Sigmoid colon (tissue), 4 donors: ENCODE results near the gene BMPR1A.

Source experiments
- CTCF ChIP-seq, 4 experiments: fragments of 450-650 bp in 3 of 4; fragments of 200-600 bp in 1 of 4; IDR thresholded peaks; one replicate each; pipeline ENCODE4 v1.5.1; 2016 to 2019; ENCODE audit warnings: antibody characterized with exemption in 4 of 4, mild to moderate bottlenecking in 3 of 4, moderate library complexity in 2 of 4
- POLR2A ChIP-seq, 2 donors: fragments of 450-650 bp; IDR thresholded peaks; one replicate each; pipeline ENCODE4 v1.6.1; 2016; ENCODE audit warnings: antibody characterized with exemption in 2 of 2, mild to moderate bottlenecking in 2 of 2, moderate library complexity in 2 of 2
- POLR2AphosphoS5 ChIP-seq, 4 donors: sonication (generic); formaldehyde crosslinking; IDR thresholded peaks; one replicate each; pipeline ENCODE4 v1.6.1; 2017; ENCODE audit warnings: antibody characterized with exemption in 4 of 4

DNA sequence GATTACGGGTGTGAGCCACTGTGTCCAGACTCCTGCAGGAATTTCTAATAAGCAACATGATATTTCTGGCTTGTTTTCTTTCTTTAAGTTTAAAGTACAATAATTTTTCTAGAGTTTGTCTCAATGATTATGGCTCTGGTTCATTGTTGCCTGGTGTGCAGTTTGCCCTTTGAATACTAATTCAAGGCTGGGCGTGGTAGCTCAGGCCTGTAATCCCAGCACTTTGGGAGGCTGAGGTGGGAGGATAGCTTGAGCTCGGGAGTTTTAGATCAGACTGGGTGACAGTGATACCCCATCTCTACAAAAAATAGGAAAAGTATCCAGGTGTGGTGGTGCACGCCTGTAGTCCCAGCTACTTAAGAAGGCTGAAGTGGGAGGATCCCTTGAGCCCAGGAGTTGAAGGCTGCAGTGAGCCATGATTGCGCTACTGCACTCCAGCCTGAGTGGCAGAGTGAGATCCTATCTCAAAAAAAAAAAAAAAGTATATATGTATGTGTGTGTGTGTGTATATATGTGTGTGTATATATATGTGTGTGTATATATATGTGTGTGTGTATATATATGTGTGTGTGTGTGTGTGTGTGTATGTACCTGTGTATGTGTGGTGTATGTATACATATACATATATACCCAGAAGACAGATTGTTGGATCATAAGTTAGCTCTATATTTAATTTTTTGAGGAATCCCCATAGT lies 220.1 kb downstream of the BMPR1A start:
- no peak for TF ChIP-seq CTCF (IDR thresholded peaks at IDR 0.05)
- no peak for TF ChIP-seq POLR2AphosphoS5 (IDR thresholded peaks at IDR 0.05)
- TF ChIP-seq POLR2A (IDR thresholded peaks at IDR 0.05), result no peak
